ENCODE measurements around the gene TAOK1. TPM values are rescaled to one million over a fixed set of nuclear protein-coding genes. Genes with fewer than 3 reads are reported as not detected.

TAOK1 gene
- total and polyA plus RNA-seq, 2 experiments from 2014 or later: 5.8 to 43.1 TPM

DNA sequence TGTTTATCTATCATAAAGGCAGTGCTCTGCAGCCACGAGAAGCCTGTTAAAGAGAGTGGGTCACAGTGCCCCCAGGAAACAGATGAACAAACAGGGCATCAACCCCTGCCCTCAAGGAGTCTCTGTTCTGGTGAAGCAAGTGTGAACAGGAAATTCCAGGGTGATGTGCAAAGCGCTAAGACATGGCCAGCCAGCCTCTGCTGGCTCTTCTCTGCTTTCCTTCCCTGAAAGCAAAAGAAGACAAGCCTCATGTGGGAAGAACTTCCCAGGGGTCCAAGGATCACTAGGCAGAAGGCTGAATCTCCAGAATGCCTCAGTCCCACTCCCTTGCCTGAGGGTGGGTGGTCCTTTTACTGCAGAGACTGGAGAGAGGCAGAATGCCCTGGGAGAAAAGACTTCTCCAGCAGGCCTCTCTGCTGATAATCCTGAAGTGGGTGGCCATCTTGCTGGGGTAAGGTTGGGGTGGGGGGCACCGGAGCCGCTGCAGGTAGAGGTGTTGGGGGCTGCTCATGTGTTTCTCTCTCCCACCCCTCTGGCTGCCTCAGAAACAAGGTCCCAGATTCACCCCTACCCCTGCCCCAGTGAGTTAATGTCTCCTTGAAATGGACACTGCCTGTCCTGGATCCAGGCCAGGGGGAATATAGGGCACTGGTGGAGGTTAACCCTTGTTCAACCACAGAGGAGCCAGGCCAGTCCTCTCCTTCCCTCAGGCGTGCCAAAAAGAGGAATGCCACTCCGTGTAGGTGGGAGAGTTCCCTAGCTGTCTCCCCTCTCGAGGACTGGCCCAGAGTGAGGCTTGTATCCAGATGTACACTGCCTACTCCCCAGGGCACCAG, 205.2 kb downstream of the TAOK1 start:
- Histone ChIP-seq H3K36me3 (no peaks in the 10 kb centered on the region), H3K4me1 (ENCODE audit: low read depth) (peaks cover 12% of the 10 kb centered on the region), H3K9me3 (ENCODE audit: low read depth) (no peaks in the 10 kb centered on the region), H3K4me3 (no peak overlapping the region), H3K27ac (no peak overlapping the region), H3K27me3 (peaks cover 7% of the 10 kb centered on the region)
- DNase-seq (ENCODE audit: low read depth in 1 of 2, low spot score in 1 of 2): no peak
- TF ChIP-seq, protein P1, sequence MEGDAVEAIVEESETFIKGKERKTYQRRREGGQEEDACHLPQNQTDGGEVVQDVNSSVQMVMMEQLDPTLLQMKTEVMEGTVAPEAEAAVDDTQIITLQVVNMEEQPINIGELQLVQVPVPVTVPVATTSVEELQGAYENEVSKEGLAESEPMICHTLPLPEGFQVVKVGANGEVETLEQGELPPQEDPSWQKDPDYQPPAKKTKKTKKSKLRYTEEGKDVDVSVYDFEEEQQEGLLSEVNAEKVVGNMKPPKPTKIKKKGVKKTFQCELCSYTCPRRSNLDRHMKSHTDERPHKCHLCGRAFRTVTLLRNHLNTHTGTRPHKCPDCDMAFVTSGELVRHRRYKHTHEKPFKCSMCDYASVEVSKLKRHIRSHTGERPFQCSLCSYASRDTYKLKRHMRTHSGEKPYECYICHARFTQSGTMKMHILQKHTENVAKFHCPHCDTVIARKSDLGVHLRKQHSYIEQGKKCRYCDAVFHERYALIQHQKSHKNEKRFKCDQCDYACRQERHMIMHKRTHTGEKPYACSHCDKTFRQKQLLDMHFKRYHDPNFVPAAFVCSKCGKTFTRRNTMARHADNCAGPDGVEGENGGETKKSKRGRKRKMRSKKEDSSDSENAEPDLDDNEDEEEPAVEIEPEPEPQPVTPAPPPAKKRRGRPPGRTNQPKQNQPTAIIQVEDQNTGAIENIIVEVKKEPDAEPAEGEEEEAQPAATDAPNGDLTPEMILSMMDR (IDR thresholded peaks at IDR 0.05; ENCODE audit: low read depth, low read length): no peak

DNA sequence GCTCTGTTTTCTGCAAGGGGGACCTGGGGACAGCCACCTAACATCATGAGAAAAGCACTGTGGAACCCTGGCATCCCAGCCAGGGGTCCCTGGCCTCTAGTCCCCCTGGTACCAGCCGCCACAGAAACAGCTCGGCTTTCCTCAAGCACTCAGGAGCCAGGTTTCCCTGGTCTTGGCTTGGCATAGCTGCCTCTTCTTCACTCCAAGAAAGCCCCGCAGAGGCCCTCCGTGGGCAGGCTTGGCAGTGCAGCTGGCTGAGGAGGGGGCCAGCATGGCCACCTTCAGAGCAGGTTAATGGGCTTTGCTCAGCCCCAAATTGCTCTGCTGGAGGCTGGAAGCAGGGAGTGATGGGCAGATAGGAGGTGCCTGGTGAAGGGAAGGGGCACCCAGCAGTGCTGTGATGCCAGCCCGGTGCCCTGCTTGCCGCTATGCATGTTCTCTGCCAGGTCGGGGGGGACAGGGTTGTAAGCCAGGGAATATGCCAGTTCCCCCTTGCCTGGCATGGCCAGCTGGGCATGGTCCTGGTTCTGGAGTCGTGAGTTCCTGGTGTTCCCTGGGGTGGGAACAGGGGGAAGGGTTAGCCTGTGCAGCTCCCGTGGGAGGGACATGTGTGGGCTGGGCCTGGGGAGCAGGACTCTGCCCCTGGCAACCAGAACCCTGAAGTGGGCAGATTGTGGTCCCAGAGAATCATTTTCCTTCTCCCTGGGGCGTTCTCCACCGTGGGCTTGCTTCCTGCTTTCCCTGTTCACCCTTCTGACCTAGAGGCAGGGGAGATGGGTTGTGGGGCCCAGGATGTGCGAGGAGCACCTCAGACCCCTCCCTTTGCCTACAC, 206.0 kb downstream of the TAOK1 start:
- peaks cover 6% of the 10 kb centered on the region for H3K4me1 ChIP-seq (ENCODE audit: low read depth)
- TF ChIP-seq, protein P1 (IDR thresholded peaks at IDR 0.05; ENCODE audit: low read depth, low read length): no peak
- H3K36me3 ChIP-seq: no peaks in the 10 kb centered on the region
- no peak overlapping the region for H3K4me3 ChIP-seq
- peaks cover 7% of the 10 kb centered on the region for H3K27me3 ChIP-seq
- H3K27ac ChIP-seq: no peak overlapping the region
- H3K9me3 ChIP-seq (ENCODE audit: low read depth): no peaks in the 10 kb centered on the region
- DNase-seq (ENCODE audit: low read depth in 1 of 2, low spot score in 1 of 2): no peak

DNA sequence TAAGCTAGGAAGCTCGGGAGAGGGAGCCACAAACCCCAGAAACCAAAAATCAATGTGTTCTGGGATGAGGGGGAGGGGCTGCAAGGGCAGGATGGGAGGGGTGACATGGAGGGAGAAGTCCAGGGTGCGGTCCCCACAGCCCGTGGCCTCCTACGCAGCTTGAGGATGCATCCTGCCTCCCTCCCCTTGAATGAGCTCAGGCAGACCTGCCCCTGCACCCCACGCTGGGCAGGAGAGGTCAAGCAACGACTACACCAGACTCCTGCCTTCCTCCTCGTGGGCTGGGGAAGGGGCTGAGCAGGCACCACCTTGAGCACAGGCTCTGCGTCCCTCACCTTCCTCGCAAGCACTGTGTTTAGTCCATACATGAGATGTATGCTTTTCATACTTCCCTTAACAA, 206.6 kb downstream of the TAOK1 start:
- peaks cover 5% of the 10 kb centered on the region for H3K4me1 ChIP-seq (ENCODE audit: low read depth)
- peaks cover 7% of the 10 kb centered on the region for H3K27me3 ChIP-seq
- H3K4me3 ChIP-seq: no peak overlapping the region
- DNase-seq (ENCODE audit: low read depth in 1 of 2, low spot score in 1 of 2): no peak
- TF ChIP-seq, protein P1 (IDR thresholded peaks at IDR 0.05; ENCODE audit: low read depth, low read length): no peak
- no peak overlapping the region for H3K27ac ChIP-seq
- no peaks in the 10 kb centered on the region for H3K9me3 ChIP-seq (ENCODE audit: low read depth)
- no peaks in the 10 kb centered on the region for H3K36me3 ChIP-seq

DNA sequence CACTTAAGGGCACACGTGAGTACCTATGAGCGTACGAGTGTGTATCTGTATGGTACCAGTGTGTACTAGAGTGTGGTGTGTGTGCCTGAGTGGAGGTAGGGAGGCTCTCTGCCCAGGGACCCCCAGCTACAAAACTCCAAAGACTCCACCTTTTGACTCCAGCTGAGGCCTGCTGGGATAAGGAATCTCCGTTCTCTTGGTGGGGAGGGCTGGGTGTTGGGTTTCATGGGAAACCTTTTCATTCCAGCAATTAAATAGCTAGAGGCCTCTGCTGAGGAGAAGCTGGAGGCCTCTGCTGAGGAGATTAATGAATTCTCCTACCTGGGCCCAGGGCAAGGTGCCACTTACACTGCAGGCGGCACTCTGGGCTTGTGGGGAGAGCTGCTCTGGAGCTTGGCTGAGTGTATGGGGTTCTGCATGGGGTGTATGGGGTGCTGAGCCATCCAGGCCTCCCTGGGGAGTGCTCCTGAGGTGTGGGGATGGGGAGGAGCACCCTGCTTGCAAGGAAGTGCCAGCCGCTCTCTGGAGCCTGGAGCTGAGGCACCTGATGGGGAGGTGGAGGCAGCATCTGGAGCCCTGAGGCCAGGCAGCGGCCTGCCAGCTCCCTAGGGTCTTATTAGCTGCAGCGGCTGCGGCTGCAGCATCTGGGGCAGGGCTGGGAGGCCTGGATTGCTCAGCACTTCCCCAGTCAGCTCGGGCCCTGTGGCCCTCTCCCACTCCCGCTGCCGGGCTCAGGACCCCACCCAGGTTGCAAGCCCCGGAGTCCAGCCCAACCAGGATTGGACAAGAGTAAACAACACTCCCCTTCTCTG, 207.4 kb downstream of the TAOK1 start:
- no peaks in the 10 kb centered on the region for H3K36me3 ChIP-seq
- H3K4me1 ChIP-seq (ENCODE audit: low read depth): peaks cover 5% of the 10 kb centered on the region
- H3K27ac ChIP-seq: no peak overlapping the region
- TF ChIP-seq, protein P1 (IDR thresholded peaks at IDR 0.05; ENCODE audit: low read depth, low read length): no peak
- no peaks in the 10 kb centered on the region for H3K9me3 ChIP-seq (ENCODE audit: low read depth)
- H3K27me3 ChIP-seq: peaks cover 7% of the 10 kb centered on the region
- no peak overlapping the region for H3K4me3 ChIP-seq
- no peak for DNase-seq (ENCODE audit: low read depth in 1 of 2, low spot score in 1 of 2)

Other genes with a start within 250 kb of the TAOK1 start
- gene MYO18A, start 210.0 kb upstream of the TAOK1 start, total RNA-seq: 326 and 564 TPM in 2 replicates
- gene MYO18A, start 210.0 kb upstream of the TAOK1 start, polyA plus RNA-seq: 186 and 218 TPM in 2 replicates
- gene CRYBA1, start 143.5 kb upstream of the TAOK1 start, total RNA-seq: not detected in 2 replicates
- gene CRYBA1, start 143.5 kb upstream of the TAOK1 start, polyA plus RNA-seq: not detected in 2 replicates
- 16.8 and 28.2 TPM in 2 replicates for gene NUFIP2, start 96.2 kb upstream of the TAOK1 start, total RNA-seq
- 9.7 and 15.7 TPM in 2 replicates for gene NUFIP2, start 96.2 kb upstream of the TAOK1 start, polyA plus RNA-seq
- gene ABHD15, start 176.7 kb downstream of the TAOK1 start, total RNA-seq: 5.8 and 7.2 TPM in 2 replicates
- gene ABHD15, start 176.7 kb downstream of the TAOK1 start, polyA plus RNA-seq: 4.8 and 5.3 TPM in 2 replicates
- gene TP53I13, start 178.3 kb downstream of the TAOK1 start, total RNA-seq: 100 and 105 TPM in 2 replicates
- gene TP53I13, start 178.3 kb downstream of the TAOK1 start, polyA plus RNA-seq: 102 and 104 TPM in 2 replicates
- gene GIT1, start 199.3 kb downstream of the TAOK1 start, total RNA-seq: 35.5 and 52.1 TPM in 2 replicates
- 37.5 and 50.5 TPM in 2 replicates for gene GIT1, start 199.3 kb downstream of the TAOK1 start, polyA plus RNA-seq
- 7.5 and 12.7 TPM in 2 replicates for gene ANKRD13B, start 202.8 kb downstream of the TAOK1 start, total RNA-seq
- 6.3 and 7.4 TPM in 2 replicates for gene ANKRD13B, start 202.8 kb downstream of the TAOK1 start, polyA plus RNA-seq
- gene CORO6, start 232.5 kb downstream of the TAOK1 start, total RNA-seq: 127 and 243 TPM in 2 replicates
- gene CORO6, start 232.5 kb downstream of the TAOK1 start, polyA plus RNA-seq: 163 and 255 TPM in 2 replicates

Data from cardiac muscle cell (in vitro differentiated cells and primary cell).